ENCODE measurements around the gene PRKG1. TPM values are rescaled to one million over a fixed set of nuclear protein-coding genes. Genes with fewer than 3 reads are reported as not detected.

The PRKG1 gene
- total RNA-seq, 4 donors from 2014 or later: 24.5 to 46.1 (median 37.1) TPM

GRCh38 chr10:51079766-51080165 lies 5.5 kb downstream of the PRKG1 start:
- Histone ChIP-seq H3K9me3 (no peaks in the 10 kb centered on the region), H3K4me1 (peaks cover 21 to 73% (median 63%) of the 10 kb centered on the region in 4 donors), H3K27ac (replicated peaks in 1 of 4) (peak overlapping the region; percentile 38 to 58 (median 55)), H3K4me3 (no peak overlapping the region), H3K27me3 (no peaks in the 10 kb centered on the region), H3K36me3 (no peaks in the 10 kb centered on the region)
- intact Hi-C loops (cut with DNase I): loop anchor here (10.0 kb wide), 1 partner anchor 155 kb away; no protein-coding TSS in a partner anchor
- TF ChIP-seq POLR2AphosphoS5 (IDR thresholded peaks at IDR 0.05) (no peak), POLR2A (IDR thresholded peaks at IDR 0.05; ENCODE audit: low read depth) (no peak), CTCF (IDR thresholded peaks at IDR 0.05) (no peak), EP300 (IDR thresholded peaks at IDR 0.05) (no peak)
- 62% methylated on average over 3 of the region's 3 CpGs for WGBS
- DNase-seq (ENCODE audit: extremely low spot score): no peak

- no peak overlapping the region for H3K4me3 ChIP-seq
- peaks cover 21 to 73% (median 61%) of the 10 kb centered on the region in 4 donors for H3K4me1 ChIP-seq
Measured at GRCh38 chr10:51080311-51081006, 6.2 kb downstream of the PRKG1 start.

GRCh38 chr10:51082857-51083256 lies 8.6 kb downstream of the PRKG1 start:
- peaks cover 17 to 55% (median 44%) of the 10 kb centered on the region in 4 donors for H3K4me1 ChIP-seq
- H3K9me3 ChIP-seq: no peaks in the 10 kb centered on the region
- intact Hi-C loops (cut with DNase I): no loop called here
- no peak for DNase-seq (ENCODE audit: extremely low spot score)
- TF ChIP-seq CTCF (IDR thresholded peaks at IDR 0.05) (no peak), EP300 (IDR thresholded peaks at IDR 0.05) (no peak), POLR2AphosphoS5 (IDR thresholded peaks at IDR 0.05) (no peak), POLR2A (IDR thresholded peaks at IDR 0.05; ENCODE audit: low read depth) (no peak)
- H3K27ac ChIP-seq (replicated peaks in 1 of 4): peak overlapping the region; percentile 70 to 81 (median 76)
- peak overlapping the region; percentile 17 to 33 (median 31) for H3K4me3 ChIP-seq
- no peaks in the 10 kb centered on the region for H3K27me3 ChIP-seq
- no peaks in the 10 kb centered on the region for H3K36me3 ChIP-seq

More at GRCh38 chr10:51080311-51081006, 6.2 kb downstream of the PRKG1 start:
- Histone ChIP-seq H3K36me3 (no peaks in the 10 kb centered on the region), H3K27me3 (no peaks in the 10 kb centered on the region), H3K27ac (replicated peaks in 1 of 4) (peak overlapping the region; percentile 25 to 58 (median 42)), H3K9me3 (no peaks in the 10 kb centered on the region)
- intact Hi-C loops (cut with DNase I): no loop called here
- WGBS: 62% methylated on average over 5 of the region's 5 CpGs
- DNase-seq (ENCODE audit: extremely low spot score): no peak
- TF ChIP-seq CTCF (IDR thresholded peaks at IDR 0.05) (no peak), POLR2A (IDR thresholded peaks at IDR 0.05; ENCODE audit: low read depth) (no peak), POLR2AphosphoS5 (IDR thresholded peaks at IDR 0.05) (no peak), EP300 (IDR thresholded peaks at IDR 0.05) (no peak)

GRCh38 chr10:51083356-51083853 lies 9.1 kb downstream of the PRKG1 start:
- Histone ChIP-seq H3K4me1 (peaks cover 17 to 52% (median 40%) of the 10 kb centered on the region in 4 donors), H3K4me3 (peak overlapping the region; percentile 17 to 33 (median 31)), H3K27ac (replicated peaks in 1 of 4) (peak overlapping the region; percentile 70 to 81 (median 76)), H3K36me3 (no peaks in the 10 kb centered on the region), H3K27me3 (no peaks in the 10 kb centered on the region), H3K9me3 (no peaks in the 10 kb centered on the region)
- TF ChIP-seq CTCF (IDR thresholded peaks at IDR 0.05) (peak in 1 of 3 experiments; percentile 28), POLR2A (IDR thresholded peaks at IDR 0.05; ENCODE audit: low read depth) (no peak), POLR2AphosphoS5 (IDR thresholded peaks at IDR 0.05) (peak in 1 of 2 donors; percentile 46)
- DNase-seq (ENCODE audit: extremely low spot score): no peak
- intact Hi-C loops (cut with DNase I): no loop called here
- 33% methylated on average over 6 of the region's 6 CpGs for WGBS

Data from esophagus muscularis mucosa (tissue), 4 donors.